IgD-negative memory B cell (primary cell): ENCODE results near the gene CALHM5. TPM values are rescaled to one million over a fixed set of nuclear protein-coding genes. Genes with fewer than 3 reads are reported as not detected.
A peak's percentile ranks its signal among the peaks of the same experiment; 100 is the strongest.

Source experiments
- H3K27ac Mint-ChIP-seq, 3 donors: one replicate each; pipeline ENCODE4 v1.8.0; 2020 to 2022; ENCODE audit warnings: mild to moderate bottlenecking in 3 of 3, mixed read lengths in 3 of 3, moderate library complexity in 1 of 3
- H3K27me3 Mint-ChIP-seq: one replicate; pipeline ENCODE4 v1.8.0; 2021; ENCODE audit warnings: mixed read lengths
- H3K36me3 Mint-ChIP-seq: one replicate; pipeline ENCODE4 v1.8.0; 2020; ENCODE audit warnings: mild to moderate bottlenecking, mixed read lengths
- H3K4me1 Mint-ChIP-seq, 3 donors: one replicate each; pipeline ENCODE4 v1.8.0; 2020 to 2022; ENCODE audit warnings: mixed read lengths in 3 of 3, mild to moderate bottlenecking in 1 of 3
- H3K4me3 Mint-ChIP-seq, 4 donors: one replicate each; pipeline ENCODE4 v1.8.0; 2020 to 2022; ENCODE audit warnings: mild to moderate bottlenecking in 4 of 4, mixed read lengths in 4 of 4, moderate library complexity in 3 of 4
- H3K9me3 Mint-ChIP-seq, 3 donors: one replicate each; pipeline ENCODE4 v1.8.0; 2020 to 2021; ENCODE audit warnings: mixed read lengths in 3 of 3, mild to moderate bottlenecking in 1 of 3
- polyA plus RNA-seq: library from polyadenylated mRNA; unstranded; fragments of 300-500 nt; fragmentation: Illumina TruSeq; gene quantifications from one replicate; pipeline ENCODE4 v1.2.3, GENCODE V29; 2021

The CALHM5 gene
- polyA plus RNA-seq, 1 donor from 2014 or later, result not detected

DNA sequence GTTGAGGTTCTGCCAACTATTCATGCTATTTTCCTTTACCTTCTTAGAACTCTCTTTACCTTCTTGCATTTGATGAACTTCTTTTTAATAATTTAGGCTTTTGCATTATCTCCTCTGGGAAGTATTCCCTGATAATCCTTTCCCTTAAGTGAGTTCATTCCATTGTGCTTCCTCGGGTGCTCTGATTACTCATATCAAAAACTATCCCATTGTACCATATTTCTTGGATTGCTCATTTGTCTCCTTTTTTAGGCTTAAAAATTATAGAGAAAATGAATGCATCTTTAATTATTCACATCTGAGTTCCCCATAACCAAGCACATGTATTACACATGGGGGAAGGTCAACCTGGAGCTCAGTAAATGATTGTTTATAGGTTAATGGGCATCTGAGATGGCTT, 44.6 kb downstream of the CALHM5 start:
- H3K4me1 Mint-ChIP-seq, result no peaks in the 10 kb centered on the region
- H3K27ac Mint-ChIP-seq, result no peak overlapping the region
- H3K36me3 Mint-ChIP-seq, result peaks cover 1% of the 10 kb centered on the region
- no peaks in the 10 kb centered on the region for H3K9me3 Mint-ChIP-seq
- no peak overlapping the region for H3K4me3 Mint-ChIP-seq
- peaks cover 8% of the 10 kb centered on the region for H3K27me3 Mint-ChIP-seq

DNA sequence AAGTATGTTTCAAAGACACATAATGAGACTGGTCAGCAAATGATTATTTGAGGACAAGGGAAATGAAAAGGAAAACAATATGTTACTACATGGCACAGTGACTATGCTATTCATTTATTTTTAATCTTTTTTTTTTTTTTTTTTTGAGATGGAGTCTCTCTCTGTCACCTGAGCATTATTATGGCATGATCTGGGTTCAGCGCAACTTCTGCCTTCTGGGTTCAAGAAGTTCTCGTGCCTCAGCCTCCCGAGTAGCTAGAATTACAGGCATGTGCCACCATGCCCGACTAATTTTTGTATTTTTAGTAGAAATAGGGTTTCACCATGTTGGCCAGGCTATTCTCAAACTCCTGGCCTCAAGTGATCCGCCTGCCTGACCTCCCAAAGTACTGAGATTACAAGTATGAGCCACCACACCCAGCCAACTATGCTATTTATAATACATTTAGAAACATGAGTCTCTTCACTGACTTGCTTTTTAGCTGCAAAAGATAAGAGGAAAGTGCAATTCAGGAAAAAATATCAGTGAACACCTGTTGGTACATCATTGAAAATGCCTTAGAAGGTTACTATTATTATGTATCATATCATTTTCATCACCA, 45.5 kb downstream of the CALHM5 start:
- Mint-ChIP-seq H3K36me3 (peaks cover 1% of the 10 kb centered on the region), H3K27ac (no peak overlapping the region), H3K9me3 (no peaks in the 10 kb centered on the region), H3K4me3 (no peak overlapping the region), H3K27me3 (peaks cover 6% of the 10 kb centered on the region), H3K4me1 (no peaks in the 10 kb centered on the region)

DNA sequence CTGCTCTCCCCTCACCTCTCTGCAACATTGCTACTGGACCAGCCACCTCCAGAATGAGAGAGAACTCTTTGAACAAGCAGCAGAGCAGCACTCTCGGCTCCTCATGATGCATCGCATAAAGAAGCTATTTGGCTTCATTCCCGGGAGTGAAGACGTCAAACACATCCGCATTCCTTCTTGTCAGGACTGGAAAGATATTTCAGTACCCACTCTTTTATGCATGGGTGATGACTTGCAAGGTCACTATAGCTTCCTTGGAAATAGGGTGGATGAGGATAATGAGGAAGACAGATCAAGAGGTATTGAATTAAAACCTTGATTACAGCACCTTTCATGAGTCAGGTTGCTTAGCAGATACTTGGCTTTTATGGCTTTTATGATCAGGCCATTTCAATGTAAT, 46.5 kb downstream of the CALHM5 start:
- no peaks in the 10 kb centered on the region for H3K4me1 Mint-ChIP-seq
- no peak overlapping the region for H3K27ac Mint-ChIP-seq
- no peaks in the 10 kb centered on the region for H3K9me3 Mint-ChIP-seq
- H3K36me3 Mint-ChIP-seq, result peaks cover 4% of the 10 kb centered on the region
- H3K4me3 Mint-ChIP-seq, result no peak overlapping the region
- H3K27me3 Mint-ChIP-seq, result peaks cover 6% of the 10 kb centered on the region

DNA sequence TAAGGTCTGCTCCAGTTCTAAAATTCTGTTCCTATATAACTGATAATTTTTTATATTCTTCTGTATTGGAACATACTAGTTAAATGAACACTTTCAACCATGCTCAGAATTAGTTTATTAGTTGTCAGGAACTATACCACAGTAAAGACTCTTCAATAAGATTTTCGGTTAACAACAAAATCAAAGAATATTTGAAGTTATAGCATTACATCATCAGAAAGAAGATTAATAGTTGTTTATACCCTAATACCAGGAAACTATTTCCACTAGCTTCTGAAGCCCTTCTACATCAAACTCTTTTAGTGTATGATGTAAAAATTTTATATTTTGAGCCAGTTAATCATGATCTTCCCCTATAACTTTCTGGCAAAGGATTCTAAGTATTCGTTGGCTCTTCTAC, 48.7 kb downstream of the CALHM5 start:
- Mint-ChIP-seq H3K27ac (no peak overlapping the region), H3K9me3 (no peaks in the 10 kb centered on the region), H3K36me3 (peaks cover 4% of the 10 kb centered on the region), H3K4me1 (no peaks in the 10 kb centered on the region), H3K4me3 (no peak overlapping the region), H3K27me3 (peaks cover 8% of the 10 kb centered on the region)

DNA sequence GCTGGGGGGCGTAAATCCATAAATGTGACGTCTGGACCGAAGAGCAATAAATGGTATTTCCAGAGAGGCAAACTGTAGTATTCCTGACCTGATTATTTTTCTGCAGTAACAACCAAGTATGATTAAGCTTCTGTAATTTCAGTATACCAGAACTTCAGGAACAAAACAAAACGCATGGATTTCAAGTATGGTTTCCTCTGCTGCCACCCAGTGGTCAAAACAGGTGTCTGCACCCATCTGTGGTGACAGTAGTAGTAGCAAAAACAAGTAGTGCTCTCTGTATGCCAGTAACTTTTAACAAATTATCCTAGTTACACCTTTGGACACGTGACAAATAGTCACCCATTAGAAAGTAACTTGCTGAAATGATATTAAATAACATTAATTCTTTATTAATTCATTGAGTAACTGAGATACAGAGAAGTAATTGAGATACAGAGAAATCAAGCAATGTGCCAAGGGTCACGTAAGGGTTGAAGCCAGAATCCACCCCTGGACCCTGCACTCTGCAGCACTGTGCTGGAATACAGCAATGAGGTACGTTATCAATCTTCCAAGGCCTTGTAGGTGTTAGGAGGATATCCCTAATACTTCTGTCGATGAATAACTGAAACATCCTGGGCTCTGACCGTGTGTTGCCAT, 50.1 kb downstream of the CALHM5 start:
- H3K4me1 Mint-ChIP-seq, result no peaks in the 10 kb centered on the region

DNA sequence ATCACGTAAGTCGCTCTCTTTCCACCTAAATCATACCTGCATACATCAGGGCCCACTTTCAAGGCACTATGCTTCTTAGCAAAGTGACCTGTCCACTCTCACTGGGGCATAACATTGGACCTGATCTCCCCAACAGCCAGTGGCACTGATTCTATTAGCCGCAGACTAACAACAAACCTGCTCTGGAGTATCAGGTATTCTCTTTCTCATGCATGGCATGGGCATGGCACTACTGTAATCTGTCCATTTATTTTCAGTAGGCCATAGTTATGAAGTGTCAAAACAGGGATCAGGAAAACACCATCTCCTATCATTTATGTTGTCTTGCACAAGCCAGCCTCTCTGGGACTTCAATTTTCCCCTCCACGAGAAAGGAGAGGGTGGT, 50.6 kb downstream of the CALHM5 start:
- peaks cover 6% of the 10 kb centered on the region for H3K27me3 Mint-ChIP-seq
- no peak overlapping the region for H3K4me3 Mint-ChIP-seq
- H3K9me3 Mint-ChIP-seq, result no peaks in the 10 kb centered on the region
- H3K4me1 Mint-ChIP-seq, result no peaks in the 10 kb centered on the region
- peaks cover 3% of the 10 kb centered on the region for H3K36me3 Mint-ChIP-seq
- H3K27ac Mint-ChIP-seq, result no peak overlapping the region

More for the DNA sequence above, 50.1 kb downstream of the CALHM5 start:
- H3K9me3 Mint-ChIP-seq, result no peaks in the 10 kb centered on the region
- H3K36me3 Mint-ChIP-seq, result peaks cover 3% of the 10 kb centered on the region
- H3K27ac Mint-ChIP-seq, result no peak overlapping the region
- H3K4me3 Mint-ChIP-seq, result no peak overlapping the region
- H3K27me3 Mint-ChIP-seq, result peaks cover 6% of the 10 kb centered on the region

DNA sequence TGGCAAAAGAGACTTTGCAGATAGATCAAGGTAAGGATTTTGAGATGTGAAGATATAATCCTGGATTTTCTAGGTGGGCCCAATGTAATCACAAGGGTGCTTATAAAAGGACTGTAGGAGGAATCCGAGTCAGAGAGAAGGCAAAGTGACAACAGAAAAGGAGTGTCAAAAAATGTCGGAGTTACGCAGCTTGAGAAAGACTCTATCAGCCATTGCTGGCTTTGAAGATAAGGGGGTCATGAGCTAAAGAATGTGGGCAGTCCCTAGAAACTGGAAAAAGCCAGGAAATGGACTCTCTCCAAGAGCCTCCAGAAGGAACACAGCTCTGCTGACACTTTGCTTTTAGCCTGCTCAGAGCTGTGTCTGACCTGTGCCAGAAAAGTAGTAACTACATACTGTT, 51.2 kb downstream of the CALHM5 start:
- Mint-ChIP-seq H3K36me3 (peaks cover 3% of the 10 kb centered on the region), H3K4me3 (no peak overlapping the region), H3K9me3 (peaks cover 0 to under 1% (median 0%) of the 10 kb centered on the region in 3 donors), H3K27ac (no peak overlapping the region), H3K27me3 (peaks cover 6% of the 10 kb centered on the region), H3K4me1 (no peaks in the 10 kb centered on the region)

DNA sequence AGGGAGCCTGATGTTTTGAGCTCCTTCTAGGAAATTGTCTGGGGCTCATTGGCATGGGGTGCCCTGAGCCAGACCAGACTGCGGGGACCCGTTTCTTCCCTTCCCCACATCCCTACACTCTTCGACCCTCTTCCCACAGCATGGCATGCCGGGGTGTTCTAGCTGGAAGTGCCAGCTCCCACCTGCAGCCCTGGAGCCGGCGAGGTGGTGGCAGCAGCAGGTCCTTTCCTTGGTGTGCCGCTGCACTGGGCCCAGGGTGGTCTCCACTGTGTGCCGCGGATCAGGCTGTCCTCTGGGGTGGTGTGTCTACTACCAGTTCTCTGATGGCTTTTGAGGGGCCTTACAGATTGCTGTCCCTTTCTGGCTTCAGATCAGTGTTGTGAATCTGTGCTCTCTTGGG, 52.4 kb downstream of the CALHM5 start:
- peaks cover 6% of the 10 kb centered on the region for H3K27me3 Mint-ChIP-seq
- H3K36me3 Mint-ChIP-seq, result peaks cover 3% of the 10 kb centered on the region
- H3K9me3 Mint-ChIP-seq, result peaks cover 0 to 1% (median 0%) of the 10 kb centered on the region in 3 donors
- H3K4me1 Mint-ChIP-seq, result peaks cover 0 to 2% (median 1%) of the 10 kb centered on the region in 3 donors
- H3K27ac Mint-ChIP-seq, result peak overlapping the region in 1 of 3 donors; percentile 49
- peak overlapping the region in 1 of 4 donors; percentile 25 for H3K4me3 Mint-ChIP-seq

DNA sequence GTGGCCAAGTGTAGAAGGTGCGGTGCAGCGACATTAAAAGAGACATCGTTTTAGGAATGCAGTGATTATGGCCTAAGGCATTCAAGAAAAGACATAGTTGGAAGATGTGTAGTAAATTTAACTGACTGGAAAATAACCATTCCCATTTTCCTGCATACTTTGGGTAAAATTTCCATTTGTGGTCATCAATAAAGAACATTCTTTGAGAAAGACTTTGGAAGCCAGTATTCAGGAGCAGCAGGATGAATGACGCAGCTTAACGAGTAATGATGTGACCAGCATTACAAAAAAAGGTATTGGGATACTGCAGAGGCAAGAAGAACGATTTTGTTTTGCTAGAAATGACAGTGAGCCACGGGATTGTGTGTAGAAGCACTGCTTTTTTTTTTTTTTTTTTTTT, 52.9 kb downstream of the CALHM5 start:
- Mint-ChIP-seq H3K27me3 (peaks cover 6% of the 10 kb centered on the region), H3K9me3 (peaks cover 0 to 1% (median 0%) of the 10 kb centered on the region in 3 donors), H3K4me3 (peak overlapping the region in 2 of 4 donors; percentile 16 to 25), H3K27ac (peak overlapping the region in 1 of 3 donors; percentile 49), H3K36me3 (peaks cover 3% of the 10 kb centered on the region), H3K4me1 (peaks cover 0 to 6% (median 6%) of the 10 kb centered on the region in 3 donors)

DNA sequence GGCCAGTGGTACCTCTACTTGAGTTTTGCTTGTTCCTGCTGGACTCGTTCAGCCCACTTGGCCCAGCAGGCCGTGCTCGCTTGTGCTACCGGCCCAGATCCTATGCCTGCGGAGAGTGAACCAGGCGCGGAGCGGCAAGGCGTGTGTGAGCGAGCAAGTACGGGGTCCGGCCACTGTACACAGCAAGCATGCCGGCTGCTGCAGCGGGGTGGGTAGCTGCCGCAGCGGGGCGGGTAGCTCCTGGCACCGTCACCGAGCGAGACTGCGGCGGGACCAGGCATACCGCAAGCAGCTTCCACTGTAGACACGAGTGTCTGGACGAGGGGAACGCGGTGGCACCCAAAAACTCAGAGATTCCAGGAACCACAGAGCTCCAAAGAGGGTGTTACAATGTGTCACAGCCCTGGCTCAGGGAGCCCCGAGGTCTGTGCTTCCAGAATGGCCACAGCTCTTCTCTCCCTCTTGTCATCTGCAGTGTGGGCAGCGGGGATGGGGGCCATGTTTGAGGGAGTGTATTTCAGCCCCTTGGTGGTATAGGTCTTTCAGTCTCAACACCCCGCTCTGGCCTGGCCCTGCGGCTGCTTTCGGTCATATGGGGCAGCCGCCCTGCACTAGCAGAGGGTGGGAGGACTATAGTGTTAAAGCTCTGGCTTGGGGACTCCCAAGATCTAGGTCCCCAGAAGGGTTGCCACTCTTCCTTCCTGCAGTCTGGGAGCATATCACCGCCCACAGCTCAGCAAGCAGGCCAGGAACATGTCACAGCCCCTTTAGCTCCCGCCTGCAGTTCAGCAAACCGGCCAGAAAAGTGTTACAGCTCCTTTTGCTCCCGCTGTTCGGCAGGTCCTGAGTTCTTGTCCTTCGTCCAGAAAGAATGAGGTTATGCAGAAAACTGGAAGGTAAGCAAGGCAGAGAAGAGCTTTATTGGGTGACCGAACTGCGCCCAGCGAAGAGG, 53.8 kb downstream of the CALHM5 start:
- Mint-ChIP-seq H3K4me3 (peak overlapping the region in 1 of 4 donors; percentile 68), H3K27ac (no peak overlapping the region), H3K36me3 (peaks cover 3% of the 10 kb centered on the region), H3K27me3 (peaks cover 6% of the 10 kb centered on the region), H3K4me1 (peaks cover 4 to 12% (median 10%) of the 10 kb centered on the region in 3 donors), H3K9me3 (peaks cover 0 to 1% (median 0%) of the 10 kb centered on the region in 3 donors)

DNA sequence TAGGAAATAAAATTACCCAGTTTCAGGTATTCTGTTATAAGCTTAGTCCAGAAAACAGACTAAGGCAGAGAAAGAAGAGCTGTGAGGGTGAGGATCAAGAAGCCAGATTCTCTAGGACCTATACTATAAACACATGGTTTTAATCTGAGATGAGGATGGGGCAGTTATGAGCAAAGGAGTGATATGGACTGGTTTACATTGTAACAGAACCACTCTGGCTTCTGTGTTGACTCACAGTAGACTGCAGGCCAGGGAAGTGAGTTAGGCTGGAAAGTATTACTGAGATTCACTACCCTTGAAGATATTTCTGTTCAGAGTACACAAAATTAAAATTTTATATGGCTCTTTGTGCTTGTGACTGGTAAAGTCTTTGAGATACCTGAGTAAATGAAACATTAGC, 56.7 kb downstream of the CALHM5 start:
- Mint-ChIP-seq H3K4me3 (peak overlapping the region in 1 of 4 donors; percentile 31), H3K36me3 (no peaks in the 10 kb centered on the region), H3K27ac (no peak overlapping the region)

DNA sequence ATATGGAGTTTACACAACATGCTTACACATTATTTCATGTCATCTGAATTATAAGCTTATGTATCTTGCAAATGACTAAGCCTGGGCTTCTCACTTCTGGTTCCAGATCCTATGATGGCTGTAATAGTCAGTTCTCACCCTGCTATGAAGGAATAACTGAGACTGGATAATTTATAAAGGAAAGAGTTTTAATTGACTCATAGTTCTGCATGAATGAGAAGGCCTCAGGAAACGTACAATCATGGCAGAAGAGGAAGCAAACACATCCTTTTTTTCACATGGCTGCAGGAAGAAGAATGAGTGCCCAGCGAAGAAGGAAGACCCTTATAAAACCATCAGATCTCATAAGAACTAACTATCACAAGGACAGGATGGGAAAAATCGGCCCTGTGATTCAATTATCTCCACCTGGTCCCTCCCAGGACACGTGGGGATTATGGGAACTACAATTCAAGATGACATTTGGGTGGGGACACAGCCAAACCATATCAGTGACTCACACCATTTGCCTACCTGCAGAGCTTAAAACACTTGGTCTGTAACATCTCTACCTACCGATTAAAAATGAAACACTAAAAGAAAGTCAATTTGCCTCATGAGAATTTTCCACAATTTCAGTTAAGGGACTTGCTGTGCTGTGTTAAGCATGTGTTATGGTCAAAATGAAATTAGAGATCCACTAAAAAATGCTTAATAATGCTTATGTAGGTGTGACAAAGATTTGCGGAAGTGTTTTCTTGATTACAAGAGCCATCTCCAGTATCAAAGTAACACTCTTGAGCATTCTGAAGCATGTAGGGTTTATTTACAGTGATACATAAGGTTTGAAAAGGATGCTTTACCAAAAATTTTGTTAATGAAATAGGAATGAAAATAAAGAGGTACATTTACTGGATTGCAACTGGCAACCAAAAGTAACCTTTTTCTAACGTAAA, 57.6 kb downstream of the CALHM5 start:
- Mint-ChIP-seq H3K4me1 (peaks cover 21 to 35% (median 34%) of the 10 kb centered on the region in 3 donors), H3K36me3 (no peaks in the 10 kb centered on the region), H3K27me3 (peaks cover 3% of the 10 kb centered on the region), H3K27ac (peak overlapping the region in 1 of 3 donors; percentile 46), H3K4me3 (peak overlapping the region; percentile 25 to 96 (median 56)), H3K9me3 (peaks cover 0 to 1% (median 0%) of the 10 kb centered on the region in 3 donors)

More for the DNA sequence above, 56.7 kb downstream of the CALHM5 start:
- peaks cover 0 to 1% (median 0%) of the 10 kb centered on the region in 3 donors for H3K9me3 Mint-ChIP-seq
- peaks cover 18 to 28% (median 27%) of the 10 kb centered on the region in 3 donors for H3K4me1 Mint-ChIP-seq
- H3K27me3 Mint-ChIP-seq, result peaks cover 6% of the 10 kb centered on the region

DNA sequence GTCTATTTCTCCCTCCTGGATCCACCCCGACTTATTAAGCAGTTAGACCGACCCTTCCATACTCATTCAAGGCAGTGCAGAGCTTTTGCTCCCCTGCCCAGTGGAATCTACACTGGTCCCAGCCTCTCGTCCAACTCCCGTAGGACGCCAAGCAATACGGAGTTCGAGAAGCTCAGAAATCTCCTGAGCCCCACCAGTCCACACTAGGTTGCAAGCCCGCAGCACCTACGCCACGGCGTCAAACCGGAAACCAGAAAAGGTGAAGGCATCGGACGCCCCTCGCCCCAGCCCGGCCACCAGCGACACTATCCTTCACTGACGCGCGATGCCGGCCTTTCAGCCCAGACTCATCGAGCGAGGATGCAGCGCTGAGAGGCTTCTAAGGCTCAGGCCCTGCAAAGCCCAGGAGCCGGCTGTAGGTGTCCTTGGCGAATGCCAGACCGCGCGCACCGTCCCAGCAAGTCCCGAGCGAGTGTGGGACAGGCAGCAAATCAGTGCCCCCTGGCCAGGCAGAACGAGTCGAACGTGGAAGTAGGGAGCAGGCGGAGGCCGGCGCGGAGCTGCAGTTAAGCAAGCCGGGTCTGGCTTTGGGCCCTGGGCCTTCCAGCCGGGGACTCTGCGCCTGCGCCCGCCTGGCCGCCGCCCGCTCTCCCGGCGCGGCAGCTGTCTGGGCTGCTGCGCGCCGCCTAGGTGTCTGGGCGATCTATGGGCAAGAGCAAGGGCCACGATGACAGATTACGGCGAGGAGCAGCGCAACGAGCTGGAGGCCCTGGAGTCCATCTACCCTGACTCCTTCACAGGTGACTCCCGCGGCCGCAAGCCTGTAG, 59.6 kb downstream of the CALHM5 start, which contains the start of gene RWDD1:
Gene RWDD1, plus strand, starts transcription at position 649 of the 827 bp plus-strand sequence. Its CDS starts 79 bp downstream, at position 728.
- peaks cover 4% of the 10 kb centered on the region for H3K36me3 Mint-ChIP-seq
- peaks cover 25 to 42% (median 40%) of the 10 kb centered on the region in 3 donors for H3K4me1 Mint-ChIP-seq

More for the DNA sequence above, 59.6 kb downstream of the CALHM5 start, which contains the start of gene RWDD1:
- H3K27ac Mint-ChIP-seq, result peak within 1 kb of the TSS; percentile 89 to 100 (median 99)
- peaks cover 0 to 1% (median 0%) of the 10 kb centered on the region in 3 donors for H3K9me3 Mint-ChIP-seq
- no peaks in the 10 kb centered on the region for H3K27me3 Mint-ChIP-seq
- H3K4me3 Mint-ChIP-seq, result peak within 1 kb of the TSS; percentile 96 to 100 (median 100)
